Measurements from ENCODE around the gene LRP1B.

LRP1B gene

DNA sequence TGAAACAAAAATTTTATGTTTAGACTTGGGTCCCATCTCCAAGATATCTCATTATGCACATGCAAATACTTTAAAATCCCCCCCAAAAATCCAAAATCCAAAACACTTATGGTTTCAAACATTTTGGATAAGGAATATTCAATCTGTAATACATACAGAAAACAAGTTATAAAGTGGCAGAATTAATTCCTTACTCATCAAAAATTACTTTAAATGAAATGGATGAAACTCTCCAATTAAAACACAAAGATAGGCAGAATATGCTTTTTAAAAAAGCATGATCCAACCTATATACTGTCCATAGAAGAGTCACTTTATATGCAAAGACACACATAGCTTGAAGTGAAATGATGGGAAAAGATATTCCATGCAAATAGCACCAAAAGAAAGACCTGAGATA is 744.6 kb downstream of the LRP1B start:
- DNase-seq: no peak

DNA sequence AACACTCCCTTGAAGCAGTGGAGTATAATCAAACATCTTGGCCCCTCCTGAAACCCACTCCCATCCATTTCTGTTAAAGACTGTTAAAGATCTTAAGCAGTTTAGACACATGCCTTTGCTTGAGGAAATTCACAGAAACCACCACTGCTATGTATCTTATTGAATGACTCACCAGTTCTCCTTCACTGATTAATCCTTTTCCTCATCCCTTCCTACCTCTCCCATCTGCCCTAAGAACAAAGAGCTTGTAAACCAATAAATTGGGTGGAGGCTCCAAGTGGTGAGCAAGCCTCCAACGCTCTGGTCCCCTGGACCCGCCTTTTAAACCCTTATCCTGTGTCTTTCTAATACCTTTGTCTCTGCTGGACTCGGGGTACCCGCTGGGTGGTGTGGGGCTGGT is 746.1 kb downstream of the LRP1B start:
- no peak for DNase-seq

DNA sequence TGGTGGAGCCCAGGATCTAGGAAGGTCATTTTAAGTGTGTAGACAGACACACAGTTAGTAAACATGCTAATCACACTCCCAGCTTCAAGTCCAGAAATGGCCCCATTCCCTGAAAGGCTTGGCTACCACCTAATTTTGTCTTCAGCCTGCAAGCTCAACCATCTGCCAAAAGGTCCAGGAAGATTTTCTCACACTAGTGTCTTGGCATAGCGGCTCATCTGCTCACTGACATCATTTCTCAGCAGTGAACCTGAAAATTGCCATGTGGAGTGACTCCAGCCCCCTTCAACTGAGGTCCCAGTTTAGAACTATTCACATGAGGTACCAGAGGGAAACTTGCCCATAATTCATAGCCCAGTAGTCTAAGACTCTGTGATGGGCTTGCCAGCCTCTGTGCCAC is 748.9 kb downstream of the LRP1B start:
- DNase-seq: no peak

DNA sequence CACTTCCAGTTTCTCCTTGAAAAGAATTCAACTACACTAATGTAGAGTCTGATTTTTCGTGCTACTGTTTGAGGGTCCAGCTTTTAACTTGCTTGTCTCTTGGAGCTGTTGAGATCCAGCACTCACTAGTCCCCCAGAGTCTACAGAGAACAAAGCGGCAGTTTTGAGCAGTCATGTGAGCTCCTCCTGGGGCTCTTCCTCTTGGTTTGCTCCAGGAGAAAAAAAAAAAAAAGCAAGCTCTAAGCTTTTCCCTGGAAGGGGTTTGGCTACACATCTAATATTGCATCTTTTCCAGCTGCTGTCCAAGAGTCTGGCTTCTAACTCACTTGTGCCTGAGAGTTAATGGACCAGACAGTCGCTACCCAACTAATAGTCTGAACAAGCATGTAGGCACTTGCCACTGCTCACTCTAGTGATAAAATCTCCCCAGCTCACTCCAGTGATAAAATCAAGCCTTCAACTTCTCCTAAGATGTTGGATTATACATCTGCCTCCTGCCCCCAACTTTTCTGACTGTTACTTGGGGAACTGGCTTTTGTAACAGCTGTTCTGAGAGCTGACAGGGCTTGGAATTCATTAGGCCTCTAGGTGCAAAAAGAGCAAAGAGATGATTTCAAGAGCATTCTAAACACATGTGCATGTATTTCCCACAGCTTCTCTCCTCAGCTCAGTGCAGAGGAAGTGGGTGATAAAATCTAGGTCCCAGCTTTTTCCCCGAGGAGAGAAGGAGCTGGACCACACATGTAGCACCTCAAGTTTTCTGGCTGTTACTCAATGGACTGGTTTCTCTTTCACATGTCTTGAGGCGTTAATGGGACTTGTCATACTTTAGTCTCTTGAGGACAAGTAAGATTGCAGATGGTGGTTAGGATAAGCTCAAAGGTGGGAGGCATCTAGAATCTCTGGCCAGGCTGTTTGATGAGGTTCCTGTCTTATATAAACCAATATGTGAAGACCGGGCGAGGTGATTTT is 750.5 kb downstream of the LRP1B start:
- DNase-seq: no peak

DNA sequence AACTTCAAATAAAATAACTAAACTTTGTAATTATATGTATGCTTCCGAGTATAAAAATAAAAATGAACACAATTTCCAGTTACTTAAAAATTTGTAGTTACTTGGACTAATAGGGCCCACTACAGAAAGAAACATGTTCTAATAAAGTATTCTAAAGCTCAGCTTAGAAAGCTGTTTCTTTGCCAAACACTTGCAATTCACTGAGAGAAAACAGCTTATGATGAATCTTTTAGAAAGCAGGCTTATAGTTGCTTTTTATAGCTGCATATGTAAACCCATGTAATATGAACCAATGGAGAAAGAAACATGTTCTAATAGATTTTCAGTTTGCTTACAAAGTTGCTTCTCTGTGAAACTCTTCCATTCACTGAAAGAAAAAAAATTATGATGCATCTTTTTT is 766.0 kb downstream of the LRP1B start:
- DNase-seq: no peak

DNA sequence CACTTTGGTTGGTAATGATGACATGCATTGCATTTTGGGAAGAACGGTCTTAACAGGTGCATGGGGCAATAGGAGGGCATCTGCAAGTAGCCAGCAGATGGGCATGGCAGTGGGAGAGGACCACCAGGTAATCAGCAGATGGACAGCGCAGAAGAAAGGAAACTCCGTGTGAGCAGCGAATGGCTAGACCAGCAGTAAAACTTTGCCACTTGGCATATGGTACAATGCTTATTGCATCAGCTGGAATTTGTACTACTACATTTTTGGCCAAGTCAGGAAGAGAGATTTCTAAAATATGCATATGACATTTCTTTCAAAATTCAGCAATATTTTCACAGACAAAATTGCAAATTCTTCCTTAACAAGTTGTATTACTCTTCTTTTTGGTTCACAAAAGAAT is 768.5 kb downstream of the LRP1B start:
- no peak for DNase-seq

DNA sequence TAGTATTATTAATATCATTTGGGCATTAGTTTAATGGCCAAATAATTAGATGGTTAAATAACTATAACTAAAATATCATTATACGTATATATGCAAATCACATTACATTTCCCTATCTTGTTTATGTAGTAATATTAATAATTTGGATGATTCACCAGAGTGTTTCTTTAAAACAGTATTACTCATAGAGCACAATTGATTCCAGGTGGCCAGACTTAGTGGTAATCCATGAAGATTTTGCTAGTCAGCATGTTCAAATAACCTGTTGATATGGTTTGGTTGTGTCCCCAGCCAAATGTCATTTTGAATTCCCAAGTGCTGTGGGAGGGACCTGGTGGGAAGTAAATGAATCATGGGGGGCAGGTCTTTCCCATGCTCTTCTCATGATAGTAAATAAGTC is 782.3 kb downstream of the LRP1B start:
- no peak for DNase-seq

DNA sequence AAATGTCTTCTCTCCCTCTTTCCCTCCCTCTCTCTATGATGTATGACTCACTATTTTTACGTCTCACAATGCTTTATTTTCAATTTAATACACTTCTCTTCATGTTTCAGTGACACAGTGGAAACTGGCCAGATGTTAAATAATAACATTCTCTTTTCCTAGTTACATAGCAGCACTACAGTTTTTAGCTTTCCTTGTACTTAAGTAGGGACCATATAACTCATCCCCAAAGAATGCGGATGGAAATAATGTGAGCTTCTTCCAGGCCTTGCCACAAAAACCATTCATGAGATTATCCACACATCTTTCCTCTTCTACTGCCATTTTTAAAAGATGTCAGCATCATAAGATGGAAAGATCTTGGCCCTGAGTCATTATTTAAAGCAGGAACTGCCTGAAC is 789.4 kb downstream of the LRP1B start:
- no peak for DNase-seq

DNA sequence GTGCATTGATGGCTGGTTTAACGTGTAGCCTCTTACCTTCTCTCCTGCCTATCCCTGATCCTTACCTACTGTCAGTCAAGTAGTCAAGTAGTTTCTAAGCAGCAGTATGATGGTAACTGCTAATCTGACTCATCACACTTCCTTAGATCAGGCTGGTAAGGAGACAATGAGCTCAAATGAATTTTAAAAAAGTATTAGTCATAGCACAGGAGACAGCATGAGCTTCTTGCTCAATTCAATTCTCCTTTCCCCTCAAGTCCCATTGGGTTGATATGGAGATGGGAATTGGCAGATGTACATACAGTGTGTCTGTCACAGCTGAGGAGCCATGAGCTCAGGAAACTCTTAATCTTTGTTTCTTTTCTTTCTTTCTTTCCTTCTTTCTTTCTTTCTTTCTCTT is 799.7 kb downstream of the LRP1B start:
- no peak for DNase-seq

DNA sequence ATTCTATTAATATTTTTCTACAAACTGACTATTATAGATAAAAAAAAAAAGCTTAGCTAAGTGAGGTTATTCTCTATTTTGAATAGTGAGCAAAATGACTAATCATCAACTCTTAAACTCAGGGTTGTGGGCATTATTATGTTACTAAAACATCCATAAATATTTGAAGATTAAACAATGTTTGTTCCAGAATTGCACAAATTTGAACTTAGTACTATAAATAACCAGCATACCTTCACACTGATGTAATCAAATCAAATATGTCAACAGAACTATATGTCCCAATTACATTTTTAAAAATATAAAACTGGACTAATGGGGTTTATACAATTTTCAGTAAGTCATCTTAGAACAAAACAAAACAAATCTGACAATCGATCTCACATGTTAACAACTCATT is 800.9 kb downstream of the LRP1B start:
- DNase-seq: no peak

DNA sequence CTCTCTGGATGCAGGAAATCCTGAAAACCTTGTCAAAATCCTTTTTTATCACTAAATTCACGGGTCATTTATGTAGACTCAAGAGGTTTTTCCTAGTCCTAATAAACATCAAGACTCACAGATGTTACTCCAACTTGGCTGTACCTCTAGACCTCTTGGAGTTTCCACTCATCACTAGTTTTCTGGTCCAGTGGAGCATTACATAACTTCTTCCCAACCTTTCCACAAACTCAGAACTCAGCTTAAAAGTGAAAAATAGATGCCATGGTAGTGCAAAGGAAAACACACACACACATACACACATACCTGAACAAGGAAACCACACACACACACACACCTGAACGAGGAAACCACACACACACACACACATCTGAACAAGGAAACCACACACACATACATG is 807.2 kb downstream of the LRP1B start:
- DNase-seq: no peak

DNA sequence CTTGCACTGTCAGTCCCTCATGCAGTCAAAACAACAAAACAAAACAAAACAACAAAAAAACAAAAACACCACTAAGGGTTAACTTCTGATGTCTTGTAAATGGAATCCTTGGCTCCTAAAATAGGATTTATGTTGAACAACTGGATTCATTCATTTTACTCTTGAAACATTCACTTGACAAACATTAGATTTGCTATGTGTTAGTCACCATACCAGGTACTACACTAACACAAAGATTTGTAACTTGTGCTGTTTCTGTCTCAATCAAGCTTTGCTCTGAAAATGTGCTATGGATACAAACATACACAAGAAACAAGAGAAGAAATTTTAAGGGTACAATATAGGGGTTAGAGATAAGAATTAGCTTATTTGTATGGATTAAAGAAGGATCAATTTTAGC is 812.8 kb downstream of the LRP1B start:
- no peak for DNase-seq

DNA sequence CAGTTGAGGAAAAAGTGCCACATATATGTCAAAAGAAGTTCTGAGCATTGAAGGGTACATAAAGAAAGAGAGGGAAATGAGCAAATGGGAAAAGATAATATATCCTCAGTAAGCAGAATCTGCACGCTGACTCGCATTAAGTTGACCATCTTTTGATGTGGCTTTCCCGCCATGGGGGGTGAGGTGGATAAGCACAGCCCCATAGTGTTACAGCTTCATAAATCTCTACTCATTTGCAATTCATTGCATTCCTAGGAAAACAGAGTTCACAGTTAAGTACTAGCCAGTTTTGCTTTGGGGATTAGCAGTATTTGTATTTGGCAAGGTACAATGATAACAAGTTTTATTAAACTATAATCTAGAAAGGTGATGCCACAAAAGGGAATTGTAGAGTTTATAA is 814.2 kb downstream of the LRP1B start:
- no peak for DNase-seq

DNA sequence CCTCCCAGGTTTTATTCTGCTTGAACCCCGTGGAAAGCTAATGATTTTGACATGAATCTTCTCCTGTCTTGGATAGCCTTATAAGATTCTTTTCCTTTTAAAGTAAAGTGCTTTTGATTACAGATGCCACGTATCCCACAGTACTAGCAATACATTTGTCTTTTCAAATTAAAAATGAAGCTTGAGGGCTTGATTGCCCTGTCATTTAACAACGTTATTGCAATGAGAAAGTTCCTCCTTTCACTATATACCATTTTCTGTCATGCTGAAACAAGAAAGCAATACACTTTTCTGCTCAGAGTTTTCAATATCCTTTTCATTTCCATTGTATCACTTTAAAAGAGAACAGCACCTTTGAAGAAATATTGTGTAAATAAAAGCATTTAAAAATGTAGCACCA is 814.7 kb downstream of the LRP1B start:
- DNase-seq: no peak

DNA sequence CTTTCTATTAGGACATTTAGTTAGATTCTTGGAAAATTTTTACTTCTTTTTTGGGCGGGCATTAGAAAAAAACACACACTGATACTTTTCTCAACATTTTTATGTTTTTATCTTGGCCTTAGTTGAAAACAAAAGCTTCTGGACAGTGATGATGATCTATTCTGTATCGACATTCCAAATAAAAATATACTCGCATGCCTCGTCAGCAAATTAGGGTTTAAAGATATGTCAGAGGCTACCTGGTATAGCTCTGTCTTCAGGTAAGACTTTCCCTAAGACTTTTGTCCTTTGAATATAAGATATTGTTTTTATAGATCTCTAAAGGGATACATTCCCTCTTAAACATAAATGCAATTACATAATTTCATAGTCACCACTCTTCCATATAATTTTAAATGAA is 816.8 kb downstream of the LRP1B start:
- no peak for DNase-seq

DNA sequence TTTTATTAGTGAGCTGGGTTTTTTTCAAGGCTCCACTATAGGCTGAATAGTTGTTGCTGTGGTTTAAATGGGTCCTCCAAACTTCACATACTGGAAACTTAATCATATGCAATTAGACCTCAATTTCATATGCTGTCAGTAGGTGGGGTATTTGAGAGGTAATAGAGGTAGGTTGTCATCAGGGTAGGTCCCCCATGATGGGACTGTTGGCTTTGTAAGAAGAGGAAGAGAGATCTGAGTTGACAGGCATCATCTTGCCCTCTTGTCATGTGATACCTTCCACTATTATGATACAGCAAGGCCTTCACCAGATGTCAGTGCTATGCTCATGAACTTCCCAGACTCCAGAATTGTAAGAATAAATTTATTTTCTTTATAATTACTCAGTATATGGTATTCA is 819.4 kb downstream of the LRP1B start:
- no peak for DNase-seq

DNA sequence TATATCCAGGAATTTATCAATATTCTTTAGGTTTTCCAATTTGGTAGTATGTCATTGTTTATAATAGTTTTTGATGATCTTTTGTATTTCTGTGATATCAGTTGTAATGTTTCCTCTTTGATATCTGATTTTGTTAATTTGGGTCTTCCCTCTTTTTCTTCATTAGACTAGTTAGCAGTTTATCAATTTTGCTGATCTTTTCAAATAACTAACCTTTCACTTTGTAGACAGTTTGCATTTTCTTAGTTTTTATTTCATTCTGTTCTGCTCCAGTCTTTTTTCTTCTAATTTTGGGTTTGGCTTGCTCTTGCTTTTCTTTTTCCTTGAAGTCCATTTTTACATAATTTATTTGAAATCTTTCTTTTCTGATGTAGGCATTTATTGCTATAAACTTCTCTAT is 824.4 kb downstream of the LRP1B start:
- DNase-seq: no peak

DNA sequence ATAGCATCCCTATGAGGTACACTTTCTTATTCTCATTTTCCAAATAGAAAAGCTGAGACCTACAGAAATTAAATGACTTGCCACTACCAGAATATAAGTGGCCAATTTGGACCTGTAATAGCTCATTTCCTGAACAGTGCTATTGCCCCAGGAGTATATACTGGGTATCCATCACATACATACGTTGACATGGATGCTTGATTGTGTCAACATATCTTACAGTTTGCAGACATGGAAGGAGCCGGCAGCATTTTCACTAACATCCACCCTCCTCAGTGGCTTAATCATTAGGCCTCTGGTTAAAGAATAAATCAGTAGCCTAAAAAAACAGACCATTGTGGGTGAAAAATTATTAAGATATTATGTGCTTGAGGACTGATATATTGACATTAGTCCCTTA is 829.3 kb downstream of the LRP1B start:
- no peak for DNase-seq

DNA sequence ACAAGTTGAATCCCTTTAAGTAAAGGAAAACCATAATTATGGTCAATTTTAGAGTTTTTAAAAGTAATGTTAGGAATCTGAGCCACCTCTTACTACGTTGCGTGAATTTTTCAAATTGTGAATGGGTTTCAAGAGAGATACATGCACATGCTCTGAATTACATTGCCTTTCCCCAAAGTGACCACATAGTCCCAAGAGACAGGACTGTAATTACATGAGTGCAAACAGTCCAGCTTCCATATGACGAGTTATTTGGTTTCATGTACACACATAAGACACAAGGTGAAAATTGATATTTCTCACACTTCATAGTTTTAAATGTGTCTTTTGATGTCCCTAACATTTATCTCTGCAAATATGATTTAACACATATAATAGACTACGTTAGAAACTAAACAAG is 850.8 kb downstream of the LRP1B start:
- no peak for DNase-seq

DNA sequence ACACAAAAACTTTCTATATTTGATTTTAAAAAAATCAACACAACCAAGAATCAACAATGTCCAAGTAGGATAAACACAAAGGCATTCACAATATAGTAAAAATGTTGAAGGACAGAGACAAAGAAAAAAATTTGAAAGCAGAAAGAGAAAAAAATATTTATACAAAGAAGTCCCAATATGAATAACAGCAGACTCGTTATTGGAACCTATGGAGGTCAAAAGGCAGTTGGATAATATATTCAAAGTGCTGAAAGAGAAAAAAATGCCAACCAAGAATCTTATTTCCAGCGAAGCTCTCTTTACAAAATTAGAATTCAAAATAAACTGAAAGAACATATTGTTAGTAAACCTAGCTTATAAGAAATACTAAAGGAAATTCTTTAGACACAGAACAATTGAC is 859.5 kb downstream of the LRP1B start:
- DNase-seq: no peak

DNA sequence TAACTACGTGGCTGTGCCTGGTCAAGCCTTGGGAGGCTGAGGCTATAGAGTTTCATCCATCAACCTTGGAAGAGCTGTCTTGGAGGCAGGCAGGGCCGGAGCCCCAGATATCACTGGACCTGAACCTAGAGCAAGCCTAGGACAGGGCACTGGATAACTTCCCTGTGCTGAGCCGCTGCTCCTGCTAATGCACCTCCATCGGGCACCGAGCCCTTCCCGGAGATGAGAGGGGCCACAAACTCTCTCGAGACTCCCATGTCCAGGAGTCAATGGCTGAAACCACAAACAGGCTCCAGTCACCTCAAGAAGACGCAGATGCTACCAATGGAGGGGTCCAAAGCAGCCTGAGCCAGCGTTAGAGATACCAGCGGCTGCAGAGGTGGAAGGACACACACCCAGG is 866.0 kb downstream of the LRP1B start:
- DNase-seq: no peak

DNA sequence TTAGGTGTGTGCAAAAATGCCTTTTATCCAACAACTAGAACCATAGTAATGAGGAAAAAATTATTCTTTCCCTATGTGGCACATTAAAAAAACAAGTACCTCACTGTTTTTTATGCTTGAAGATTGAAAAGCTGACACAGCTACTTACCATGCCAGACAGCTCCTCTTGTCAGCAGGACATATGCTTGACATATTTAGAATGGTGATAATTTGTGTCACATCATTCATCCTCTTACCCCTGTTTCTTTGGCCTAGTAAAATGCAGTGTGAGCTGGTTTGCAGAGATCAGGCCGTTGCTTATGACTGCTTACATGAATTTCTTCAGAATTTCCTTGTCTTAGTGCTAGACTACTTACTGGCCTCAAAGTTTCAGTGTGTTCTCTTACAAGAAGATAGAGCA is 869.9 kb downstream of the LRP1B start:
- DNase-seq: no peak

DNA sequence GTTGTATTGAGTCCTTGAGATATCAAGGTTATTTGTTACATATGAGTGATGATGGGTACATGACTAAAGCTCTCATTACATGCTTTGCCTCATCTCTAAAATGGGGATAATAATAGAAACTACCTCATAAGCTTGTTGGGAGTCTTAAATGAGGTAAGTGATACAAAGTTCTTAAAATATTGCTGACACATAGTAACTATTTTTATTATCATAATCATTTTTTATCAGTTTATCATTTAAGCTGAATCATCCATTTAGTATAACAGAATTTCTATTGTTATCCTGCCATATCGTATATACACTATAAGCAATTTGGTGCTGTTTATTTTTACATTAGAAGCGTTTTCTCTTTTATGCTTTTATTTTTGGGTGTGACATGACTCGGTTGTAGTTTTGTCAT is 871.1 kb downstream of the LRP1B start:
- DNase-seq: no peak

DNA sequence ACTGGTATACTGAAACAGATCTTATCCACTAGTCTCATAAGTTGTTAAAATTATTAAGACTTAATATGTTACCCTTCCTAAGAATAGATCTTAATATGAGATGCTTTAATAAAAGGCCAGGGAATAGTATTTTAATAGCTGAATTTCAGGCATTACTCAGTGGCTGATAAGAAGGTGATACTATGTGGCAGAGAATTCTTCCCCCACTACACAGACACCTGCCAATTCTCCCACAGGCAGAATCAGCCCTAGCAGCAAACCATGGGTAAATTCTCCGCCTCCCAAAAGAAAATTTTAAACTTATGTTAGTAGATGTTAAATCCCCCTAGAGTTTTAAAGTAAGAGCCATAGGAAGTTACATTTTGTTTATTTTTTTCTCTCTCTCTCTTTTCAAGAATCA is 888.8 kb downstream of the LRP1B start:
- no peak for DNase-seq

DNA sequence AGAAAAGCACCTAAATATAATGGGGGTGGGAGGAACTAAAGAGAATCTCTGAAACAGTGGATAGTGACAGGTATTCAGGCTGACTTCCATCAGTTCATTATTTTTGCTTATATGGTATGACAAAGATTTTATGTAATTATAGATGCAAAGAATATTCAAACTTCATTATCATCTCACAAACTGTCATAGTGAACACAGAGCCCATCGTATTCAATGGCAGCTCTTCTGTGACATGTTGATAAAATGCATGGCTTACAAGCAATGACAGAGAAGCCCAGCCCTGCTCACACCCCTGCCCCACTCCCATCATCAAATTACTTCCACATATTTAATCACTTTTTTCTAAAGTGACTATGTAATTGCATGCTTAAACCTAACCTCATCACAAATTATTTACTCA is 904.3 kb downstream of the LRP1B start:
- no peak for DNase-seq

Measured in CD4-positive, alpha-beta T cell treated with Interleukin-1 beta for 1 hour (primary cell).